GM18870 (cell line): ENCODE results near the gene NRN1L.
"Not testable (repeated sequence)": the region's sequence is repeated elsewhere in the genome, so short reads cannot be mapped to it uniquely, and the experiment has no call there.

ENCODE experiments used
- ATAC-seq: cut with Tn5 transposase; IDR thresholded peaks from one replicate; pipeline ENCODE4 v1.9.1; 2021; ENCODE audit warnings: moderate library complexity; ENCODE audit not compliant: unreplicated experiment

NRN1L gene

GRCh38 chr16:67860589-67861398 lies 23.9 kb upstream of the NRN1L start:
- no peak for ATAC-seq

GRCh38 chr16:67861877-67862276 lies 22.8 kb upstream of the NRN1L start:
- no peak for ATAC-seq

DNA sequence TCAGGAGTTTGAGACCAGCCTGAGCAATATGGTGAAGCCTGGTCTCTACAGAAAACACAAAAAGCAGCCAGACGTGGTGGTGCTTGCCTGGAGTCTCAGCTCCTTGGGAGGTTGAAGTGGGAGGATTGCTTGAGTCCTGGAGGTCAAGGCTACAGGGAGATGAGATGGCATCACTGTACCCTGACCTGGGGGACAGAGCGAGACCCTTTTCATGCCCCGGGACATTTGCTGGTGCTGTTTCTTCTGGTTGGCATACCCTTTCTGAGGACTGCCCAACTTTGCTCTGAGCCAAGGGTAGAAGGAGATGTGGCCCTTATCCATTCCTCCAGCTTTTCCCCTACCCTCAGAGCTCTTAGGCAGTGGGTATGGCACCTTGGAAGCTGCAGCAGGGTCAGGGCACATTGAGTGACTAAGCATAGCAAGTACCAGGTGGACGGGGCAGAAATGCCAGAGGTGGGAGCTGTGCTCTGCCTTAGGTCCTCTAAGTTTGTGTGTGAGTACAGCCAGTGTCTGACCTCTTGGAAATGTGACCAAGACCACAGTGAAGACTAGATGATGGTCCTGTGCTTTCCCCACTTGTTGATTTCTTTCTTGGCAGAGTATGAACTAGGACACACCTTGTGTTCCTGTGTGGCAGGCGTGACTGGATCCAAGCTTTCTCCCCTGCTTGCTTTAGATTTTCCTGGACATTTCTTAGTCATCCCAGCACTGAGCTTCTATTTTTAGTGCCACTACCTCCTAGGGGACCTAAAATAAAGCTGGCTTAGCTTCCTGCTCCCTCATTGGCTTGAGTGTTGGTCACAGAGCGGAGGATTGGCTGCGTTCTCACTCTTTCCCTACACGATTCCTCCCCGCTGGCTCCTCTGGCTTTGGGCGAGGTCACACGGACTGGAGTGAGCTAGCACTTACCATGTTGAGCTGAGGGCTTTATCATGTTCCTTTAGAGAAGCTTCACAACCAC lies 21.8 kb upstream of the NRN1L start:
- no peak for ATAC-seq

DNA sequence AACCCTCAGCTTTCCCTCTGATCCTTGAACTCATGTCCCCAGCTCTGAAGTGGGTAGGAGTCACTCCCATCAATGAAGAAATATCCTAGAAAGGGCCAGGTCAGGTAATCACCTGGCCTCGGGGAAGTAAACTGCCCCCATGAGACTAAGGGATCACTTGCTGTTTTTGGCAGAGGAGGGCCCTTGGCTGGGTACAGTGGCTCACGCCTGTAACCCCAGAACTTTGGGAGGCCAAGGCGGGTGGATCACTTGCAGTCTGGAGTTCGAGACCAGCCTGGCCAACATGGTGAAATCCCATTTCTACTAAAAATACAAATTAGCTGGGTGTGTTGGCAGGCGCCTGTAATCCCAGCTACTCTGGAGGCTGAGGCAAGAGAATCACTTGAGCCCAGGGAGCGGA lies 20.6 kb upstream of the NRN1L start:
- not testable (repeated sequence) for ATAC-seq

DNA sequence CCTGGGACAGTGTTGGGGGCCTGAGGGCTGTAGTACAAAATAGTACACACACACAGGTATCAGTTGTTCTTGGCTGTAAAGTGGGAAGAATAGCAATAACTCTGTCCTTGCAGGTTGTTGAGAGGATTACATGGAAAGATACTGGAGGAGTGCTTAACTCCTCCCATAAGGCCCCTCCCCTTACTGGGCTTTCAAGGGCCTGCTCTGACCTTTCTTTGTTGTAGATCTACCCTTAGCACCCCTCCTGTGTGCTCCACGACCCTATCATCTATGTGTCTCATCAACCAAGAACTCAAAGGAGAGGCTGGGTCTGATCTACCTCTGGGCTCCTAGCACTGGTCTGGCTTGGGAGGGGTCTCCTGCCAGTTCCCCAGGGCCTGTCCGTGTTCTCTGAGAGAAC lies 20.1 kb upstream of the NRN1L start:
- ATAC-seq, result no peak

- ATAC-seq, result no peak
Measured at GRCh38 chr16:67865318-67865717, 19.4 kb upstream of the NRN1L start.

GRCh38 chr16:67868290-67868689 lies 16.4 kb upstream of the NRN1L start:
- no peak for ATAC-seq

DNA sequence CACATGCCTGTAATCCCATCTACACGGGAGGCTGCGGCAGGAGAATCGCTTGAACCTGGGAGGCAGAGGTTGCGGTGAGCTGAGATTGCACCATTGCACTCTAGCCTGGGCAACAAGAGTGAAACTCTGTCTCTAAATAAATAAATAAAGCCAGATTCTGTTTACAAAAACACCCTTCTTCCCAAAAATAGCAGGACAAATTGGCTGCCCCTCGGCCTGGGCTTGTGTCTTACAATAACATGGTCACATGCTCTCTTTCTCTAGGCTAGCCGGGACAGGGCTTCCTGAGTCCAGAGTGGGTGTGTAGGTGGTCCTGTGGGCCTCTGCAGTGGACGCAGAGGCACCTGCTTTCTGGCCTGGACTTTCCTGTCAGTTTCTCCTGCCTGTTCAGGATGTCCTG lies 15.0 kb upstream of the NRN1L start:
- ATAC-seq, result no peak

GRCh38 chr16:67871256-67871655 lies 13.4 kb upstream of the NRN1L start:
- ATAC-seq, result no peak

DNA sequence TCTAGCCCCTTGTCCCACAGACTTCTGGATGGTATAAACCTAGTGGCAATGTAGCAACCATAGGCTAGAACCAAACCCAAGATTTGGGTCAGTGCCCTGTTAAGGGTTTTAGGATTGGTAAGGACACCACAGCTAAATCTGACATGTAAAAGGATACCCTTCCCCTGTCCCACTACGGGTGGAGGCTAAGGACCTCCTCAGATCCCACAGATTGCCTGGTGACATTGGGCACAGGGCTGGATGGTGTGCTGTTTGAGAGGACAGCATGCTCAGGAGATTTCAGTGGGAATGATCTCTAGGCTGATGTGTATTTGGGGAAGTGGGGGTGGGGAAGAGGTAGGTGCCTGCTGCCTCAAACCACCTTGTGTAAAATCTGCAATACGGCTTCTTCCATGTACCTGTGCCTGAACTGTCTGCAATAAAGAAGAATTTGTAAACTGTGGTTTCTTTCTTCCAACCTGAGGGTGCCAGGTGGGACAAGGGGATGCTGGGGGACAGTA lies 12.5 kb upstream of the NRN1L start:
- ATAC-seq, result no peak

- no peak for ATAC-seq
Measured at GRCh38 chr16:67872631-67873434, 11.9 kb upstream of the NRN1L start, which contains the start of gene EDC4. Gene EDC4 (plus strand): TSS chr16:67873052. CDS start chr16:67873262, 210 bp downstream.

- no peak for ATAC-seq
Measured at GRCh38 chr16:67873435-67874370, 11.0 kb upstream of the NRN1L start.

- ATAC-seq, result no peak
Measured at GRCh38 chr16:67874372-67874771, 10.3 kb upstream of the NRN1L start.

- no peak for ATAC-seq
Measured at GRCh38 chr16:67877064-67877463, 7.6 kb upstream of the NRN1L start.

GRCh38 chr16:67878232-67878631 lies 6.5 kb upstream of the NRN1L start:
- no peak for ATAC-seq

DNA sequence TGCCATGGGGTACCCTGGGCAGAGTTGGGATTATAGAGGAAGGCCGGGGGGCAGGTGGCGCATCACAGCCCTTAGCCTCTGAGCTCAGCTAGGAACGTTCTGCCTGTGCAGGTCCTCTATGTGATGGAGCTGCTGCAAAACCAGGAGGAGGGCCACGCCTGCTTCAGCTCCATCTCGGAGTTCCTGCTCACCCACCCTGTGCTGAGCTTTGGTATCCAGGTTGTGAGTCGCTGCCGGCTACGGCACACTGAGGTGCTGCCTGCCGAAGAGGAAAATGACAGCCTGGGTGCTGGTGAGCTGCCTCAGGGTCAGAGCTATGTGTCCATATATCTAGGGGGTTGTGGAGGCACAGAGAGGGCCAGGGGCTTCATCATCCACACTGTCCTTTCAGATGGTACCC lies 5.8 kb upstream of the NRN1L start:
- no peak for ATAC-seq

DNA sequence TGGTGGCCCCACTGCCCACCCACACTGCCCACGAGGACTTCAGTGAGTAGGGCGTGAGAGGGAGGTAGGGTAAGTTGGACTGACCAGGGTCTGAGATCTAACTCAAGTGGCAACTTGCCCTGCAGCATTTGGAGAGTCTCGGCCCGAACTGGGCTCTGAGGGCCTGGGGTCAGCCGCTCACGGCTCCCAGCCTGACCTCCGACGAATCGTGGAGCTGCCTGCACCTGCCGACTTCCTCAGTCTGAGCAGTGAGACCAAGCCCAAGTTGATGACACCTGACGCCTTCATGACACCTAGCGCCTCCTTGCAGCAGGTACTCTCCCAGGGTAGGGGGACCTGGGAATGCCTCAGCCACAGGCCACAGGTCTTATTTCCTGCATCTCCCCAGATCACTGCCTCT lies 5.2 kb upstream of the NRN1L start:
- ATAC-seq, result no peak

GRCh38 chr16:67879936-67880335 lies 4.7 kb upstream of the NRN1L start:
- ATAC-seq, result no peak

DNA sequence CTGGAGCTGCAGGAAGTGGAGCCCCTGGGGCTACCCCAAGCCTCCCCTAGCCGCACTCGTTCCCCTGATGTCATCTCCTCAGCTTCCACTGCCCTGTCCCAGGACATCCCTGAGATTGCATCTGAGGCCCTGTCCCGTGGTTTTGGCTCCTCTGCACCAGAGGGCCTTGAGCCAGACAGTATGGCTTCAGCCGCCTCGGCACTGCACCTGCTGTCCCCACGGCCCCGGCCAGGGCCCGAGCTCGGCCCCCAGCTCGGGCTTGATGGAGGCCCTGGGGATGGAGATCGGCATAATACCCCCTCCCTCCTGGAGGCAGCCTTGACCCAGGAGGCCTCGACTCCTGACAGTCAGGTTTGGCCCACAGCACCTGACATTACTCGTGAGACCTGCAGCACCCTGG lies 4.1 kb upstream of the NRN1L start:
- ATAC-seq, result no peak
